ENCODE measurements around the gene UGT1A5.
"Not testable (repeated sequence)": the region's sequence is repeated elsewhere in the genome, so short reads cannot be mapped to it uniquely, and the experiment has no call there.

Gene UGT1A5

GRCh38 chr2:233746475-233747282 lies 34.0 kb downstream of the UGT1A5 start:
- DNase-seq: no peak

DNA sequence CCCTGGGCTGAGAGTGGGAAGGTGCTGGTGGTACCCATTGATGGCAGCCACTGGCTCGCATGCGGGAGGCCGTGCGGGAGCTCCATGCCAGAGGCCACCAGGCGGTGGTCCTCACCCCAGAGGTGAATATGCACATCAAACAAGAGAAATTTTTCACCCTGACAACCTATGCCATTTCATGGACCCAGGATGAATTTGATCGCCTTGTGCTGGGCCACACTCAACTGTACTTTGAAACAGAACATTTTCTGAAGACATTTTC lies 34.5 kb downstream of the UGT1A5 start:
- no peak for DNase-seq

- not testable (repeated sequence) for DNase-seq
Measured at GRCh38 chr2:233750689-233751088, 38.0 kb downstream of the UGT1A5 start.

GRCh38 chr2:233751212-233752009 lies 38.7 kb downstream of the UGT1A5 start:
- not testable (repeated sequence) for DNase-seq

GRCh38 chr2:233754872-233755611 lies 42.3 kb downstream of the UGT1A5 start:
- no peak for DNase-seq

DNA sequence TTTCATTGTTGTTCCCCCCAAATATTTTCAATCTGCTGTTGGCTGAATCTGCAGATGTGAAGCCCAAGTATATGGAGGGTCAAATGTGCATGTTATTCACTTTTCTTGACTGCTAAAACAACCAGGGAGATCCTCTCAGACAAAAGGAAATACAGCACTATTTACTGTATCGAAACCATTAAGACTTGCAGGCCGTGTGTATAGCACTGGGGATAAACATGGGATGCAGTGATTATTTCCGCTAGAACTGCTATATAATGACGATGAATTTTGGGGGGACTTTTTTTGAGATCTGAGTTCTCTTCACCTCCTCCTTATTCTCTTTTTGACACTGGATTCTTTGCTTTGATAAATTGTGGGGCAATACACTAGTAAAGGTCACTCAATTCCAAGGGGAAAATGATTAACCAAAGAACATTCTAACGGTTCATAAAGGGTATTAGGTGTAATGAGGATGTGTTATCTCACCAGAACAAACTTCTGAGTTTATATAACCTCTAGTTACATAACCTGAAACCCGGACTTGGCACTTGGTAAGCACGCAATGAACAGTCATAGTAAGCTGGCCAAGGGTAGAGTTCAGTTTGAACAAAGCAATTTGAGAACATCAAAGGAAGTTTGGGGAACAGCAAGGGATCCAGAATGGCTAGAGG lies 43.8 kb downstream of the UGT1A5 start:
- DNase-seq: no peak

DNA sequence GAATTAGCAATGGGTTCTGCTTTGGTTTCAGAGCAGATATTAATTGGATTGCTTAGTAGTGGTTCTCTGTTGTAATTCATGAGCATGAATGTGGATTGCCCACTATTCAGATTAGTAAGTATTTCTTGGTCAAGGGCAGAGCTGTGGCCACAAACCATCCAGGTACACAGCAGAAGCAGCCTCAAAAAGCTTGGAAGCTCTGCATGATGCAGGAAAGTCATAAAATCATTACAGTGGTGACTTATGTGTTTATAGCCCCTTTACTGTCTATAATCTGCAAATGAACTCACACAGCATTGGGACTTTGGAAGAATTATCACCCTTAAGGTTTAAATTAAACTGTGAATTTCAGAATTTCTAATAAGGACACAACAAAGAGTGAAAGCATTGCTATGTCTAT lies 45.4 kb downstream of the UGT1A5 start:
- no peak for DNase-seq

- no peak for DNase-seq
Measured at GRCh38 chr2:233758849-233759248, 46.1 kb downstream of the UGT1A5 start.

GRCh38 chr2:233760043-233760442 lies 47.3 kb downstream of the UGT1A5 start, which contains the start of gene UGT1A1:
Gene UGT1A1, plus strand, starts transcription at chr2:233760270. Its CDS starts 18 bp downstream, at chr2:233760288.
- no peak for DNase-seq

- no peak for DNase-seq
Measured at GRCh38 chr2:233761040-233761769, 48.5 kb downstream of the UGT1A5 start.

GRCh38 chr2:233764264-233764663 lies 51.6 kb downstream of the UGT1A5 start:
- no peak for DNase-seq

DNA sequence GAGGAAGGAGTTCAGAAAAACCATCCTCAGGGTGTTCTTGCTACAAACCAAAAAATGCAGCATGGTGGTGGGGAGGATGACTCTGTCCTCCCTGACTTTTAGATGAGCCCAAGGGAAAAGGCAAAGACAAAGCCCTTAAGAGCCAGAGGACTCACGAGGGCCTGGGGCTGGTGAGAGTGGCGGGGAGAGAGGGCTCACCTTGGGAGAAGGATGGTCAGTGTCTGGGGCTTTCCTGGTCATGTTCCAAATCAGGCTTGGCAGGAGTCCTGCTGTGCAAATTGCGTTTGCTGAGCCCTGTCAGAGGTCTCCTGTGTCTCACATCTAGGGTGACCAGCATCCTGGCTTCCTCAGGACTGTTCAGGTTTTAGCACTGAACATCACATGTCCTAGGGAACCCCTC lies 52.1 kb downstream of the UGT1A5 start:
- no peak for DNase-seq

DNA sequence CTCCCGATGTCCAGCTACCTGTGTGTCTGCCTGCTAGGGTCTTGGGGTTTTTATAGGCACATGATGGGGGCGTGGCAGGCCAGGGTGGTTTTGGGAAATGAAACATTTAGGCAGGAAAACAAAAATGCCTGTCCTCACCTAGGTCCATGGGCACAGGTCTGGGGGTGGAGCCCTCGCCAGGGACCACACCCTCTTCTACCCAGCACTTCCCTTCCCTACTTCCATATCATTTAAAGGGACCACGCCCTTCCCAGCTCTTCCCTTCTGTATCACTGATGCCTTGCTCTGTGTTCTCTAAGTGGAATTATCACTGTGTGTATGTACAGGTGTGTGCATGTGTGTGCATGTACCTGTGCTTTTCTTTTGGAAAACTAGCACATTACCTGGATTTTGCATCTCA lies 53.7 kb downstream of the UGT1A5 start:
- no peak for DNase-seq

DNA sequence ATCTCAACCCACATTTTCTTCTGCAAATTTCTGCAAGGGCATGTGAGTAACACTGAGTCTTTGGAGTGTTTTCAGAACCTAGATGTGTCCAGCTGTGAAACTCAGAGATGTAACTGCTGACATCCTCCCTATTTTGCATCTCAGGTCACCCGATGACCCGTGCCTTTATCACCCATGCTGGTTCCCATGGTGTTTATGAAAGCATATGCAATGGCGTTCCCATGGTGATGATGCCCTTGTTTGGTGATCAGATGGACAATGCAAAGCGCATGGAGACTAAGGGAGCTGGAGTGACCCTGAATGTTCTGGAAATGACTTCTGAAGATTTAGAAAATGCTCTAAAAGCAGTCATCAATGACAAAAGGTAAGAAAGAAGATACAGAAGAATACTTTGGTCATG lies 55.4 kb downstream of the UGT1A5 start:
- no peak for DNase-seq

DNA sequence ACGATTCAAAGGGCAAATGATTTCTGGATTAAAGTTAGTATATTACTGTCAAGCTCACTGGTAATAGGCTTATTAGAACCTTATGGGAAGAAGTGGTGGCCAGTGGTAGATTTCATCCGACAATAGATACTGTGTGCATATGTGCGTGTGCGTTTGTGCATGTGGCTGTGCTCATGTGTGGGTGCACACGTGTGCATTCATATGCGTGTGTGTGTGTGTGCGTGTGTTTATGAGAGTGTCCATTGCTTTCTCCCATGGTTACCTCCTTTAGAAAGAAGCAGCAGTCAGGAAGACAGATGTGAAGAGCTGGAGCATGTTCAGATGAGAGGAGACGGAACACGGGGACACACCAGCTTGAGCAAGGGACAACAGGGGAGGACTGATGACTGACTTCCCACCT lies 56.6 kb downstream of the UGT1A5 start:
- DNase-seq: no peak

GRCh38 chr2:233772153-233772552 lies 59.4 kb downstream of the UGT1A5 start:
- DNase-seq: no peak

GRCh38 chr2:233772583-233772982 lies 59.9 kb downstream of the UGT1A5 start:
- no peak for DNase-seq

- no peak for DNase-seq
Measured at GRCh38 chr2:233773854-233774253, 61.1 kb downstream of the UGT1A5 start.

GRCh38 chr2:233775414-233775813 lies 62.7 kb downstream of the UGT1A5 start:
- no peak for DNase-seq

DNA sequence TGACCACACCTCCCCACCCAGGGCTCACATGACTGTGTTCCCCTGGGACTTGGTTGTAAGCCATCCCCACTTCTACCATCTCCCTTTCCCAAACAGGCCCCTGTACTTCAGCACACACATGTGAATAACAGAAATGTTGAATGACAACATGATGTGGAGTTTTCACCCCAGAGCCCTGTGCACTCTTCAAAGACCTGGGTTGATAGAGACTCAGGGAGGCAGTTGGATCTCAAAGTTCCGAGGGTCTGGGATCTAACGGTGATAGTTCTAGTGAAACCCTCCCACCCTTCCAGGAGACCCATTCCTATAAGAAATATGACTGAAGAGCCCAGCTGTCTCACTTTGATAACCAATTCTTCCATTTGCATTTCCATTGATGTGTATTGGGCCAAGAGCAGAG lies 65.3 kb downstream of the UGT1A5 start, which contains the start of gene MROH2A:
TSS of gene MROH2A (plus strand) at position 301 of the 400 bp plus-strand sequence. CDS start 1,029 bp downstream, outside the sequence.
- DNase-seq: no peak

GRCh38 chr2:233779722-233780121 lies 67.0 kb downstream of the UGT1A5 start:
- DNase-seq: no peak

DNA sequence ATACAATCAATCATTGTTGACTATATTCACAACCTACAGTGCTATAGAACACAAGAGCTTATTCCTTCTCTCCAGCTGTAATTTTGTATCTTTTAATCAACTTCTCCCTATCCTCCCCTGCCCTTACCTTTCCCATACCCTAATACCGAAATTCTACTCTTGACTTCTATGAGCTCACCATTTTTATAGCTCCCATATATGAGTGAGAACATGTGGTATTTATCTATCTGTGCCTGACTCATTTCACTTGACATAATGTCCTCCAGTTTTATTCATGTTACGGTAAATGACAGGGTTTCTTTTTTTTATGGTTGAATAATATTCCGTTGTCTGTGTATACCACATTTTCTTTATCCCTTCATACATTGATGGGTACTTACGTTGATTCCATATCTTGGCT lies 68.1 kb downstream of the UGT1A5 start:
- no peak for DNase-seq
